Skeletal muscle cell (primary cell): ENCODE measurements around the gene NAT9.
A peak's percentile ranks its signal among the peaks of the same experiment; 100 is the strongest.

ENCODE experiments used
- DNase-seq: peaks from one replicate; pipeline ENCODE4 v3.0.0-alpha.2; 2010; ENCODE audit warnings: low read depth
- H3K4me3 ChIP-seq: 2 replicates; pipeline ENCODE4 v1.5.1; 2011; ENCODE audit warnings: low read depth, mild to moderate bottlenecking, control low read depth, low read length, moderate library complexity

NAT9 gene

DNA sequence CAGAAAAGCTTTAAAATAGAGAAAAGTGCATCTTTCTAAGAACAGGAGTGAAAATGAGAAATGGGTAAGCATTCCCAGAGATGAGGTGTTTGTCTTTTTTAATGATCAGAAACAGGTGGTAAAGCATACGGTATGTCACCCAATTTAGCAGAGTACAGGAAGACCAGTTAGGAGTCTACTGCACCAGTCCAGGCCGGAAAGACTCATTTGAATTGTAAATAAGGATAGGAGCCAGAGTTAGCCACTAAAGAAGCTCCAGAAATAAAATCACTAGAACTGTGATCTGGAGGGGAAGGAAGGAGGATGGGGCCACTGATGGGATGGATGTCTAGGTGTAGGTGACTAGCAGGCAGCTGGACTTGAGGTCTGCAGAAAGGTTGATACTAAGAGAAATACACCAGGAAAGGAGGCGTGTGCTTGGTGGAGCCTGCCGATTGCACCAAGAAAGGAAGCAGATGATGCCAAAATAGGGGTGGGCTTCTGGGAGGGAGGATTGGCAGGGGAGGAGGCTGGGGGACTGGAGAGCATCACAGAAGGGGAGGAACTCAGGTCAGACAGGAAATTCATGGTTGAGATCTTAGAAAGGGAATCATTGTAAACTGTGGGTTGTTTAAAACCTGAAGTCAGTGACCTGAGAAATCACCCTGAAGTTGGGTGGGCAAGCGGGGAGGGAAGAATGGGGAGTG, 8.1 kb upstream of the NAT9 start:
- DNase-seq = no peak

DNA sequence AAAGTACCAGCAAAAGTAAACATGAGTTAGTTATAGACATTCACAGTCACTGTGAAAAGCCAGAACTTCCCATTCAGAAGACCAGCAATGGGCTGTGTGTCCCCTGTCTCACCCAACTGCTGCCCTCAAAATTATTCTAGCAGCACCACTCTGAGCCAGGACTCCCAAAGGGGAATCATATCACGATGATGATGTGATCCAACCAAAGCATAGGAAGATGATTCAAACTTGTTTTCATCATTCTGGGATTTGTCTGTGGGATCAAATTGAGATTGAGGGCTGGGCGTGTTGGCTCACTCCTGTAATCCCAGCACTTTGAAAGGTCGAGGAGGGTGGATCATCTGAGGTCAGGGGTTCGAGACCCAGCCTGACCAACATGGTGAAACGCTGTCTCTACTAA, 6.4 kb upstream of the NAT9 start:
- H3K4me3 ChIP-seq = no peak overlapping the region
- DNase-seq = no peak

More for the DNA sequence above, 8.1 kb upstream of the NAT9 start:
- no peak overlapping the region for H3K4me3 ChIP-seq

DNA sequence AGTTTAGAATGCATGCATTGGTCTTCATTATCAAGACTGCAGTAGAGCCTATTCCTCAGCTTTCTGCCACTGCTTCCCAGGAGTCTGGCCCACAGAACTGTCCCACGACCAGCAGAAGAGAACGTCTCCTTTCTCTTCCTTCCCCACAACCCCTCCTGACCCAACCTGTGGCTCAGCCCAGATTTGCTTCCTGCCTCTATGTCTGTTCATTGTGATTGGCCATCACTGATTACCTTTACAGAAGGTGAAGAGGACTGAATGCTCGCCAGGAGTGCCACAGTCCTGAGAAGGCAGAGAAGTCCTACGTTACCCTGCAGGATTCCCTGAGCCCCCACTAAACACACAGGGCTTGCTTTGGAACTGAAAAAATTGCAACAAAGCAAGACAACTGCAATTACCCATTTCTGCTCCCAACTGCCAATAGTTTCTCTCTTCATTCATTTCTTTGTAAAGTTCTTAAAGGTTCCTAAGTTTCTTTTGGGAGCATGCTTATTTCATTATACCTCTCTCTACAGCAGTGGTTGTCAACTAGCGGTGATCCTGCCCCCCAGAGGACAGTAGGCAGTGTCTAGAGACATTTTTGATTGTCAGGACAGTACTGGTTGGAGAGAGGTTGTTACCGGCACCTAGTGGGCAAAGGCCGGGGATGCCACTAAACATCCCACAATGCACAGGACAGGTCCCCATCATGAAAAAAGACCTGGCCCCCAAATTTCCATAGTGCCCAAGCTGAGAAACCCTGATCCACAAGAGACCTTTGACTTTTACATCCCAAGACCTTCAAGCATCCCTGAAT, 4.5 kb upstream of the NAT9 start:
- no peak overlapping the region for H3K4me3 ChIP-seq
- DNase-seq = no peak

DNA sequence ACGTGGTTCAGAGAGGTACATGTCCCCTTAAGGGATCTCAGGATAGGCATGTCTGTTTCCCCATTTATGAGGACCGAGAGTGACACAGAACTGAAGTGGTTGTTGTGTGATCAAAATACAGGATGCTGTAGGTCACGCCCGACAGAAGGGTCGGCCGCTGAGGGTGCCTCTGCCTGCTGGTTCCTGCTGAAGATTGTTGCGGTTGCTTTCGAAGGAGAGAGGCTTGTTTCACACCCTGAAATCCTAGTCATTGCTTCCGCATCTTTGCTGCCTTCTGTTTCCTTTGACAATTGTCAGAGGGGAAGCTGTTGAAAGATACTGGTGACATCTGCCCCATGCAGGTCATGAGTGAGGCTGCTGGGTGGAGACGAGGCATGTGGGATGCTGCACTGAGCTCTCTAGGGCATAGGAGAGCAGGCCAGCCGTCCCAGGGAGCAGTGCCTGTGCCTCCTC, 3.8 kb upstream of the NAT9 start:
- DNase-seq = no peak
- H3K4me3 ChIP-seq = no peak overlapping the region

DNA sequence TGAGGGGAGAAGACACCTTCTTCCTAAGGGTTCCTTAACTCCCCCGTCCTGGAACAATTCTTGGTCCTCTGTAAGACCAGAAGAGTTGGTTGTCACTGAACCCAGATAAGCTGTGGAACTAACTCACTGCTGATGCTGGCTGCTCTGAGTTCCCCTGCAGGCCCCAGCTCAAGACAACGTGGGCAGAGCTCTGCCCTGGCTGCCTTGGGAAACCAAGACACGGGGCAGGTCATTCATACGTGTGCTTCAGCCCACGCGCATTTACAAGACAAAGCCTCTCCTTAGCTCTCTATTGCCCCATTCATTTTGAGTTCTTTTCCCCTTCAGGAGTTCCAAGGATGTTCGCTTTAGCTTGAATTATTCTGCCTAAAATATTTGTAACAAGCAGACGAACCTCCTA, 3.4 kb upstream of the NAT9 start:
- H3K4me3 ChIP-seq = no peak overlapping the region
- no peak for DNase-seq

DNA sequence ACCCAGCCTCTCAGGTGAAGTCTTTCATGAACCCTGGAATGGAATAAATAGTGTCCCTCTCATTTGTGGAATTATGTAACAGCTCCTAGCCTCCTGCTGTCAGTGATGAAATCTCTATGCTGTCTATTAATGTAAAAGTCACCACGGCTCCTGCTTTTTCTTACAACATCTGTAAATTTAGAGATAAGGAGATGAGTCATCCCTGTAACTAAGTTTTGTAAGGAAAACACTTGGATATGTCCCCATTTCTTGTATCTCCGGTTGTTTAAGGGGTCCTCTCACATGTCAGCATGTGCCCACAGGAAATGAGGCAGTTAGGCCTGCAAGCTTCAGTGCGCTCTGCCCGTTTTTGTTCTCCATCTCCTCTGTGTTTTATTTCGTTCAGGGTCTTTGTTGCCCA, 2.8 kb upstream of the NAT9 start:
- no peak for DNase-seq
- H3K4me3 ChIP-seq = no peak overlapping the region

DNA sequence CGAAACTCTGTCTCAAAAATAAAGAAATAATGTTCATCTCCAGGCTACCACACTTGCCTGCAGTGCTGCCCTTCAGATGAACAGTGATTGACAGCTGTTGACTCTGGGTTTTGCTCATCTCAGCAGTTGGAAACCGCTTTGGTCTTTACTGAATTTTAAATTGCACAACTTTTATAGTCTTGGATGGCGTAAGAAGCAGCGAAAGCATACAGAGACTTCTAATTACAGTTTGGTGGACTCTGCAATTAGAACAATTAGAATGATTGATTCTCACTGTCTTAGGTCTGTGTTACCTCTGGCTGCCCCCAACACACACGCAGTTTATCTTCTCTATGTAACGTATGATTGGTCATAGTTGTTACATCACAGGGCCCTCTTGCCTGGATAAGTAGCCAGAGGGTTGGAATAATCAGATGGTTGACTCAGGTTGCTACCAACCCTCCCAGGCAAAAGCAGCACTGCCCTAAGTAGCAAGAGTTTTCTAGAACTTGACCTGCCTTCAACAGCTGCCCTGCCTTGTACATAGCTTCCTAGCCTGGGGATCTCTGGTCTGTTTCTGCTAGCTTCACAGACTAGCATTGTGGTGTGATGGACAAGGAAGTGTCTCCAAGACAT, 1.9 kb upstream of the NAT9 start:
- H3K4me3 ChIP-seq = no peak overlapping the region
- no peak for DNase-seq

DNA sequence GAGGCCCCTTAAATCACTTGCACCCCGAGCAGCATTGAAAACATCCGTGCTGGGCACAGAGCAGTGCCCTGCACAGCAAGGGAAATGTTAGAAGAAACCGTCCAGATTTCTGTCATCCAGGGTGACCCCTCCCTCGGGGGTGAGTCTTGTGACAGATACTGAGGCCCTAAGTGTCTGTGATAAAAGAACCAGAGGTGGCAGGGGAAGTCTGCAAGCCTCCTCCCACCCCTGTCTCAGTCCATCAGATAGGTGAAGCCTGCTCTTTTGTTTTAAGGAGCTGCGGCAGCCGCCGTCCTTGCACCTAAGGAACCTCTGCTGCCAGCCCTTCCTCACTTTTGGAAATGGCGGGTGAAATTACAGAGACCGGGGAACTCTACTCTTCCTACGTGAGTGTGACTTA, 845 bp upstream of the NAT9 start:
- H3K4me3 ChIP-seq = peak overlapping the region; percentile 94
- no peak for DNase-seq

DNA sequence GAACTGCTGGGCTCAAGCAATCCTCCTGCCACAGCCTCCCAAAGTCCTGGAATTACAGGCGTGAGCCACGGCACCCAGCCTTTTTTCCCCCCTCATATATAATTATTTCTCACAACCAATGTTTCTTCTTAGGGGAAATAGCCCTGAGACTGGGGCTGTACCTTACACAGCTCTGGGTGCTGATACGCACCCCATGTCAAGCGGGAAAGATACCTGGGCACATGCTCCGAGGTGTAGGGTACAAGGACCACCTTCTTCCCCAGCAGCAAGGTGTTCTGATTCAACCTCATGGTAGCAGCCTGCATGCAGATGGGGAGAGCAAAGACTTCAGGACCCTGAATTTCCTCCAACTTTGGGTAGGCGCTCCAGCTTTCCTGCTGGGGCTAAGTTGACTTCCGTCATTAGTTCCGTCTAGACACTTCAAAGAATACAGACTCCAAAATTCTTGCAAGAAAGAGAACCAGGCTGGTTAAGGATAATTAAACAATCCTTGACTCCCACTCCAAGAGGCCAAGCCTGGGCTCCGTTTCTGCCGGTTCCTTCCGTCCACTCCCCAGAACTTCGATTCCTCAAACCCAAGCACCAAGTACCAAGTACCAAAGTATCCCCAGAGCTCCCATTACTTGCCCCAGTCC, 619 bp downstream of the NAT9 start:
- peak overlapping the region; percentile 94 for H3K4me3 ChIP-seq
- no peak for DNase-seq

DNA sequence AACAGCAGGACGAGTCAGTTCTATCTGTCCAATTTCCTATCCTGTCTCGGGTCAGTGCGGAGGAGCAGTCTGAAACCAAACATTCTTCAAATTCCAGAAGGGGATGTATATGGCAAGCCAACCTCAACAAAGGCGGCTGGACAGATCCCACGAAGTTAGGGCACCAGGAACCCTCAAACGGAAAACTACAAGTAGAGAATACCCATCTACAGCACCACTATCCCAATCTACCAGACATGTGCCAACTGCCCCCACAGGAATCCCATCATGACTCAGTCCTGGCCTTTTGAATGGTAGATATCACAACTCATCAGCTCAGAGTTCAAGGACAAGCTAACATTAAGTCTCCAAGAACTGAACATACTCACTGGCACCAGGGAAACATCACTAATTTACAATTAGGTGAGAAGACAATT, 2.3 kb downstream of the NAT9 start:
- no peak for DNase-seq

DNA sequence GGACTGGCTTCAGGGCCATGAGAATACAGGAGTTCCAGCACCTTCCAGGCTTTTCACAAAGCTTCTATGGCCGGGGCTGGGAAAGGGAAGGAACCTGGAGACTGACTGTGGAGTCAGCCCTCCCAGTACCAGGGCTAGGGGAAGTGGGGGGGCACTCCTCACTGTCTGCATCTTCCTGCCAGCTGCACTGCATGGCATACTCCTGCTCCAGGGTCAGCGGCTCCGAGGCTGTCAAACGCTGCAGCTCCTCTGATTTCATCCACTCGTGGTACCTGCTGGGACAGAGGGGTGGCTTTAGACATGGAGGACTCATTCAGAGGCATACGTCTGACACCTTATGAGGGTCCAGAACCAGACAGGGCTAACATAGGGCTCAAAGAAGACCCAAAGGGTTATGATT, 2.7 kb downstream of the NAT9 start:
- no peak overlapping the region for H3K4me3 ChIP-seq
- no peak for DNase-seq

More for the DNA sequence above, 2.3 kb downstream of the NAT9 start:
- no peak overlapping the region for H3K4me3 ChIP-seq

DNA sequence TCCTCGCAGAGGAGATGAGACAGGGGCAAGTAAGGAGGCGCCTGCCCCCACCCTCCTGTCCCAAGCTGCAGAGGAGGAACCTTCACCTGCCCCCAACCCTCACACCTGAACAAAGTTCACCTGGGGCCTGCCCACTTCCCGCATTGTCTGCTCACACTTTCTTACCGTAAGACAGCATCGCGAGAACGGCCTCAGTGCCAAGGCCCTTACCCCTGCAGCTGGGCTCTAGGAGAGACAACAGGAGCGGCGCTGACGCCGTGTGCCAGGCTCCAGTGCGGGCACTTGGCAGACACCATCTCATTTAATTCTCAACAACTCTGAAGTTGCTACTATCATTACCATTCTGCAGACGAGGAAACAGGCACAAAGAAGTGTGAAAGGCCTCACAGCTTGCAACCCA, 4.1 kb downstream of the NAT9 start:
- no peak overlapping the region for H3K4me3 ChIP-seq
- no peak for DNase-seq

DNA sequence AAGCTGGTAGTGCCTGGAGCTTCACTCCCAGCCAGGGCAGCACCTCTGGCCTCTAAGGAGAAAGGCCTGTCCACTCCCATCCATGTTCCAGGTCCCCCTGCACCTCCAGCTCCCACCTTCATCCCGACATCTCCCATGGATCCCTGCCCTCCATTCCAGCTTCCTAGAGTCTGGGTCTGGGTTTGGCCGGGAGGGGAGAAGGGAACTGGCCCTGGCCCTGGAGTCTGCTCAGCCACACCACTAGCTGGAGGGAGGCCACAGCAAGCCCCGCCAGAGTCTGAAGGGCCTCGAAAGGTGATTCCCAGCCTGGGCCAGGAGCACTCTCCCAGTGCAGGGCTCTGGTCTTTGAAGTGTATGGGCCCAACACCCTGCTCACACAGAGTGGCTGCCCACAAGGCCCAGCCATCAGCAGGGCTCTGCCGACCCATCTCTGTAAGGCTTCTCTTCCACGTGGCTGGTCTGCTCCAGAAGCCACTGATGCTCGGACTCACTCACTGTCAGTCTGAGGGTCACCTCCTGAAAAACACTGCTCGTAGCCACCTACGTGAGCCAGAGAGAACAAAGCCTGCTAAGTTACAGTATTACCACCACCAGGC, 4.7 kb downstream of the NAT9 start:
- no peak overlapping the region for H3K4me3 ChIP-seq
- DNase-seq = no peak

DNA sequence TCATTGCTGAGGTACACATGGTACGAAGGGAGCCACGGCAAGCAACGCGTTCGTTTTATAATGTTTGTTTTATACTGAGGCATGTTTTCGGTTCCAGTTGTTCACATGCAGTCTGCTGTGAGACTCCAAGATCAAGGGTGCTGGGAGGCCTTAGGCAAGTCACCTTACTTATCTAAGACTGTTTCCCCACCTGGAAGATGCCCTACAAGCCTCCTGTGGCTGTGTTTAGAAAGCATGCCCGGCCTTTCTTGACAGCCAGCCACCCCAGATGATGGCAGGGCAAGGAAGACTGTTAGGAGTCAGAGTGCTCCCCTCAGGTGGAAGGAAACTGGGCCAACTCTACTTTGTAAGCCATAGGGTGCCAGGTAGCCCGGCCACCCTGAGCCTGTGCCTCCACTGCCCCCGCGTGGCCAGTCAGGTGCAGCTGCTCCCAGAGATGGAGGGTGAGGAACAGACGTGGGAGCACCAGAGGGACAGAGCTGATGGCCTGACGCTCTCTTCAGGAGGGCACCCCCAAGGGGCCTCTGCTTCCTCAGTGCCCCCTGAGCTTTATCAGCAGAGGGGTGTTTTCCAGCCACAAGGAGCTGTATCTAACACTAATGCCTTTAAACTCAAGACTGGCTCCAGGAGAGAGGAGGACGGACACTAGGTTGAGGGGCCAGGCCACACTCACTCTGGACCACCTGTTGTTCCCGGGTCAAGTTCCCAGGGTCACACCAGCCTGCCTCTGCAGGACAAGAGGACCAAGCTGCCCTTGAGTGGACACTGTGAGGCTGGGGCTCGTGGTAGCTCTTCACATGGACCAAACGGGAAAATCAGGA, 5.4 kb downstream of the NAT9 start:
- H3K4me3 ChIP-seq = no peak overlapping the region
- no peak for DNase-seq

DNA sequence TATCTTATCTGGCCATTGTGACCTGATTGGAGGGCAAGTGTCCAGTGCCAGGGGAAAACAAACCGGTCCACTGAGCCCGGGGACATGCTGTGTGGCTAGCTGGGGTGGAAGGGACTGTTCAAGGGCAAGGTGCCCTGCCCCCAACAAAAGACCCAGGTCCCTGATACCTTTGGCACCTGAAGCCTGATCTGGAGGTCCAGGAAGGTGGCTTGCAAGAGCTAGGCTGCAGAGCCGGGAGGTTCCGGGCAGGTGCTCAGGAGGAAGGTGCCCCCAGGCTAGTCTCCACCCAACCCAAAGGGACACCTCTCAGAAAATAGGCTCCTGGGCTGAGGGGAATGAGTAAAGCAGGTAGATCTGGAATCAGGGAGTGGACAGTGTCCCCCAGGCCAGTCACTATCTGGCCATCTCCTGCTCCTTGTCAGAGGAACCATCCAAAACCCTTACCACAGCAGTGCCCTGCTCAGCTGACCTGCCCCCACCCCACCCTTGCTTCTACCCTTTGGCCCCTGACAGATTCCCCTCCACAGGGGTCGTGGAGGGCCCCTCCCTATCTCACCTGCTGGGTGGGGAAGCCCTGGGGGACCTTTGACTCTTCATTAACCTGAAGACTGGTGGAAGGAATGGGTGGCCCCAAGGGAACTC, 6.2 kb downstream of the NAT9 start:
- DNase-seq = no peak
- H3K4me3 ChIP-seq = no peak overlapping the region

DNA sequence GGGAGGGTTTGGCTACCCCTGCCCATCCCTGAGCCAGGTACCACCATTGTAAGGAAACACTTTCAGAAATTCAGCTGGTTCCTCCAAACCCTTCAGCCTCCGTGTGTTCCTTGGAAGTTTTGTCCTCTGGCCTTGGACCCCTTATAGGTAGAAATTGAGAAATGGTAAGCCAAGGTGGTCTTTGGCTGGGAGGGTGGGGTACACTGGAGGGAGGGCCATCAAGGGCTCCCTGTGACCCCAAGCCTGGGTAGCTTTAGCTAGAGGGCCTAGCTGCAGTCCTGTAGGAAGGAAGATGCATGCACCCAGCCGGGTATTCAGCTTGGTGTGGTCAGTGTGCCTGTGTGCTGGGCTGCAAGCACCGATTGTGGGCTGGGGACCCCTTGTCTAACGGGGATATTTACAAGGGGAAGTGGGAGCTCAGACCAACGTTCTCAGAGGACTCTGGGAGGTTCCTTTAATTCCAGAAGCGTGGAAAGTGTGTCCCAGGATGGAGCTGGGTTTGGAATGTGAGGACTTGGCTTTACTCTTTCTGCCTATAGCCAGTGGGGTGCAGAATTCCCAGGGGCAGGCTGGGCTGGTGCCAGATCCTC, 6.8 kb downstream of the NAT9 start:
- no peak for DNase-seq
- H3K4me3 ChIP-seq = no peak overlapping the region

DNA sequence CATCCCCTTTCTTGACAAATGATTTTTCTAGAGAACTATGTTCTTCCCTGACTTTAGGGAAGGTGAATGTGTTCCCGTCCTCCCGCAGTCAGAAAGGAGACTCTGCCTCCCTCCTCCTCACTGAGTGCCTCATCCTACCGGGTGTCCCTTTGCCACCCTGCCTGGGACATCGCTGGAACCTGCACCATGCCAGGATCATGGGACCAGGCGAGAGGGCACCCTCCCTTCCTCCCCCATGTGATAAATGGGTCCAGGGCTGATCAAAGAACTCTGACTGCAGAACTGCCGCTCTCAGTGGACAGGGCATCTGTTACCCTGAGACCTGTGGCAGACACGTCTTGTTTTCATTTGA, 7.4 kb downstream of the NAT9 start:
- no peak for DNase-seq
- no peak overlapping the region for H3K4me3 ChIP-seq

DNA sequence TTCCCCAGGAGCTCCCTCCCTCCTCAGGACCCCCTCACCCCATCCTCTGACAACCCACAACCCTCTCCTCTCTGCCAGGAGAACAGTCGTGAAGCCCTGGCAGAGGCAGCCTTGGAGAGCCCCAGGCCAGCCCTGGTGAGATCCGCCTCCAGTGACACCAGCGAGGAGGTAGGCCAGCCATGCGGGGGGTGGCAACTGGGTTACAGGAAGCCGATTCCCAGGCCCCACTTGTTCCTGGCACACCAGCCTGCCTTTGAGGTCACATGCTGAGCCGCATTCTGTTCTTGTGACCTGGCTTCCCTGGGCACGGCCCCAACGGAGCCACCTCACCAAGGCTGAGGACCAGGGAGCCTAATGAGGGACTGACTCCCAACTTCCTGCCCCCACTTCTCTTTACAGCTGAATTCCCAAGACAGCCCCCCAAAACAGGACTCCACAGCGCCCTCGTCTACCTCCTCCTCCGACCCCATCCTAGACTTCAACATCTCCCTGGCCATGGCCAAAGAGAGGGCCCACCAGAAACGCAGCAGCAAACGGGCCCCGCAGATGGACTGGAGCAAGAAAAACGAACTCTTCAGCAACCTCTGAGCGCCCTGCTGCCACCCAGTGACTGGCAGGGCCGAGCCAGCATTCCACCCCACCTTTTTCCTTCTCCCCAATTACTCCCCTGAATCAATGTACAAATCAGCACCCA, 7.9 kb downstream of the NAT9 start:
- H3K4me3 ChIP-seq = no peak overlapping the region
- DNase-seq = no peak
